Endothelial cell of umbilical vein (primary cell): ENCODE results near the gene NFKBIL1. TPM values are rescaled to one million over a fixed set of nuclear protein-coding genes. Genes with fewer than 3 reads are reported as not detected.

ENCODE experiments used
- BruUV-seq: library from RNA; stranded (reverse); fragments of 400-500 nt; replicated peaks from 2 replicates; lab custom pipeline; 2021; lab: Mats Ljungman, UMichigan
- CTCF ChIA-PET: fragments of 300-600, 350-600 bp; sonication (Branson Sonifier 250); formaldehyde crosslinking; loops from one replicate; lab custom pipeline; 2021; ENCODE audit warnings: antibody characterized with exemption, inconsistent platforms; lab: Charles Lee
- POLR2A ChIA-PET: fragments of 300-600, 350-600 bp; sonication (Branson Sonifier 250); formaldehyde crosslinking; loops from one replicate; lab custom pipeline; 2021; ENCODE audit warnings: antibody characterized with exemption, inconsistent platforms; lab: Charles Lee
- DNase-seq: peaks from one replicate; pipeline ENCODE4 v3.0.0-alpha.2; 2011; ENCODE audit warnings: low read depth, low spot score
- FAIRE-seq: peaks from 2 replicates; lab custom pipeline; 2011; peaks lifted over from hg19 to GRCh38; lab: Jason Lieb, UNC
- H2AFZ ChIP-seq: 2 replicates; pipeline ENCODE4 v1.6.0; 2012; ENCODE audit warnings: low read depth, low read length, control low read depth, inconsistent platforms
- H3K27ac ChIP-seq: 2 replicates; pipeline ENCODE4 v1.5.1; 2011; ENCODE audit warnings: low read depth, mild to moderate bottlenecking, control low read depth, low read length, moderate library complexity; ENCODE audit not compliant: insufficient read depth
- H3K27me3 ChIP-seq, 2 experiments: 2 replicates each; pipeline versions ENCODE4 v1.6.0 to v1.6.1; 2011; ENCODE audit warnings: low read length in 2 of 2, mixed read lengths in 1 of 2; ENCODE audit not compliant: control insufficient read depth in 2 of 2, insufficient read depth in 2 of 2
- H3K36me3 ChIP-seq, 2 experiments: 2 replicates in 1 of 2; 3 replicates in 1 of 2; pipeline ENCODE4 v1.5.1; 2011; ENCODE audit warnings: low read length in 2 of 2, mild to moderate bottlenecking in 1 of 2, moderate library complexity in 1 of 2; ENCODE audit not compliant: control insufficient read depth in 2 of 2, insufficient read depth in 2 of 2; ENCODE audit errors: extremely low read depth in 1 of 2
- H3K4me1 ChIP-seq: 3 replicates; pipeline ENCODE4 v1.5.1; 2011; ENCODE audit warnings: mild to moderate bottlenecking, low read length; ENCODE audit not compliant: control insufficient read depth, insufficient read depth; ENCODE audit errors: extremely low read depth
- H3K4me2 ChIP-seq: 2 replicates; pipeline ENCODE4 v1.6.1; 2011; ENCODE audit warnings: low read length, control low read depth, mixed read lengths; ENCODE audit not compliant: insufficient read depth
- H3K4me3 ChIP-seq, 3 experiments: fragments of 200-600 bp in 1 of 3; sonication (generic), shearing (Covaris generic) in 1 of 3; replicated peaks in 1 of 3; 2 replicates each; pipeline ENCODE4 v1.5.1; 2011 to 2016; ENCODE audit warnings: control low read depth in 3 of 3, low read length in 3 of 3, mild to moderate bottlenecking in 2 of 3, inconsistent platforms in 1 of 3, low read depth in 1 of 3, moderate library complexity in 1 of 3; ENCODE audit not compliant: insufficient read depth in 1 of 3
- H3K79me2 ChIP-seq: 2 replicates; pipeline ENCODE4 v1.6.0; 2012; ENCODE audit warnings: low read length, inconsistent platforms; ENCODE audit not compliant: control insufficient read depth, insufficient read depth
- H3K9ac ChIP-seq: replicated peaks from 2 replicates; pipeline ENCODE3; 2011; ENCODE audit warnings: low read length, control low read depth; ENCODE audit not compliant: insufficient read depth; ENCODE audit errors: extremely low read depth
- H3K9me1 ChIP-seq: replicated peaks from 3 replicates; pipeline ENCODE4 v1.6.0; 2011; ENCODE audit warnings: mild to moderate bottlenecking, low read length; ENCODE audit not compliant: control insufficient read depth, insufficient read depth; ENCODE audit errors: extremely low read depth
- H3K9me3 ChIP-seq: replicated peaks from 2 replicates; pipeline ENCODE4 v1.5.1; 2012; ENCODE audit warnings: low read length, inconsistent platforms; ENCODE audit not compliant: control insufficient read depth, insufficient read depth
- H4K20me1 ChIP-seq: replicated peaks from 2 replicates; pipeline ENCODE3; 2011; ENCODE audit warnings: mild to moderate bottlenecking, low read length; ENCODE audit not compliant: control insufficient read depth, insufficient read depth; ENCODE audit errors: extremely low read depth
- EZH2 ChIP-seq: IDR thresholded peaks from 2 replicates; pipeline ENCODE4 v1.6.1; 2012; ENCODE audit warnings: borderline replicate concordance, low read depth, mild to moderate bottlenecking, moderate library complexity, low read length, inconsistent platforms; ENCODE audit not compliant: severe bottlenecking
- FOS ChIP-seq: IDR thresholded peaks from 2 replicates; pipeline ENCODE4 v1.6.1; 2011; ENCODE audit warnings: mild to moderate bottlenecking, low read length, moderate library complexity, borderline replicate concordance; ENCODE audit not compliant: insufficient read depth
- GATA2 ChIP-seq: IDR thresholded peaks from 2 replicates; pipeline ENCODE4 v1.7.0; 2011; ENCODE audit warnings: low read depth, mild to moderate bottlenecking, moderate library complexity, mixed read lengths, low read length; ENCODE audit not compliant: insufficient read length, insufficient read depth
- JUN ChIP-seq: IDR thresholded peaks from 2 replicates; pipeline ENCODE4 v1.6.1; 2011; ENCODE audit warnings: borderline replicate concordance, low read depth; ENCODE audit not compliant: insufficient read length, insufficient read depth
- MAX ChIP-seq: IDR thresholded peaks from 2 replicates; pipeline ENCODE4 v1.6.1; 2011; ENCODE audit not compliant: insufficient read depth, insufficient read length
- POLR2A ChIP-seq: IDR thresholded peaks from 2 replicates; pipeline ENCODE4 v1.6.1; 2012; ENCODE audit warnings: low read depth, mild to moderate bottlenecking, control low read depth, low read length
- POLR2AphosphoS5 ChIP-seq: IDR thresholded peaks from 2 replicates; pipeline ENCODE4 v1.6.1; 2012; ENCODE audit warnings: low read depth, mild to moderate bottlenecking, control low read depth, low read length, moderate library complexity; ENCODE audit not compliant: insufficient read depth
- dilution Hi-C: fragments of 300-500 bp; cut with MboI; formaldehyde crosslinking; loops from one replicate; pipeline ENCODE4 v1.15.0; 2019; ENCODE audit warnings: low sequenced_read_pairs; ENCODE audit not compliant: extremely low pct_ligation_motif_present
- intact Hi-C: fragments of 100-400 bp; cut with micrococcal nuclease; formaldehyde crosslinking; loops from one replicate; pipeline ENCODE4 v1.10.0; 2022
- polyA plus RNA-seq, 4 experiments: library from polyadenylated mRNA; depleted of rRNA in 3 of 4; stranded (reverse) in 3 of 4; unstranded in 1 of 4; fragments of >200 nt; gene quantifications; 2 replicates each; pipeline versions ENCODE4 v1.2.1 to v1.2.3, GENCODE V29; 2011 to 2012; ENCODE audit warnings: missing spikeins in 1 of 4
- total RNA-seq: library from RNA; stranded (reverse); gene quantifications from 2 replicates; pipeline ENCODE4 v1.2.3, GENCODE V29; 2021

The NFKBIL1 gene
- total and polyA plus RNA-seq, 2 donors (not counting 3 experiments of a cell fraction or from before 2014, with no cell fraction given): 9.9 to 15.5 TPM

- ChIA-PET CTCF (interaction anchor here (1.4 to 31.0 kb wide), 3 partner anchors 10 to 19 kb away, joined by 3 to 1517 read pairs (median 28); partner anchors contain the start of genes LST1, LTB, NCR3 and TNF), POLR2A (no interaction called here)
- Histone ChIP-seq H4K20me1 (no peaks in the 10 kb centered on the region), H3K4me1 (no peaks in the 10 kb centered on the region), H2AFZ (no peak overlapping the region), H3K79me2 (no peaks in the 10 kb centered on the region), H3K27me3 (no peaks in the 10 kb centered on the region), H3K4me3 (no peak overlapping the region), H3K36me3 (no peaks in the 10 kb centered on the region), H3K9me3 (no peaks in the 10 kb centered on the region), H3K9me1 (no peaks in the 10 kb centered on the region), H3K4me2 (no peak overlapping the region), H3K9ac (no peak overlapping the region), H3K27ac (no peak overlapping the region)
- dilution Hi-C loops (no loop called here), intact Hi-C loops (no loop called here)
- FAIRE-seq: no peak
- DNase-seq: no peak
- TF ChIP-seq EZH2: no peak
- TF ChIP-seq POLR2AphosphoS5: no peak
- no peak for TF ChIP-seq GATA2
- TF ChIP-seq POLR2A: no peak
- no peak for TF ChIP-seq MAX
- no peak for TF ChIP-seq FOS
- TF ChIP-seq JUN: no peak
- no TSS peak for BruUV-seq
Observed at GRCh38 chr6:31569861-31570536, 22.6 kb downstream of the NFKBIL1 start.
